SK-N-SH treated with all-trans-retinoic acid at 6 μM for 48 hours (cell line): ENCODE data around the gene TOR3A.

Experiments
- ATAC-seq: fragments of 200-7000 bp; cut with Tn5 transposase; 3 replicates; pipeline ENCODE4 v1.9.1; 2020; ENCODE audit warnings: mild to moderate bottlenecking, moderate library complexity
- ARNTL ChIP-seq: fragments of 450-650 bp; formaldehyde crosslinking; IDR thresholded peaks from 2 replicates; pipeline ENCODE4 v1.5.0; 2020; ENCODE audit warnings: low read depth, mild to moderate bottlenecking, moderate library complexity, borderline replicate concordance
- BACH2 ChIP-seq: fragments of 250-450 bp; sonication (Bioruptor Pico); IDR thresholded peaks from 2 replicates; pipeline ENCODE4 v1.9.0; 2021; ENCODE audit warnings: mild to moderate bottlenecking, borderline replicate concordance
- CREB5 ChIP-seq: fragments of 250-450 bp; sonication (Bioruptor Pico); IDR thresholded peaks from 2 replicates; pipeline ENCODE4 v1.5.1; 2020; ENCODE audit warnings: low read depth, mild to moderate bottlenecking, moderate library complexity
- CSDC2 ChIP-seq: fragments of 250-450 bp; sonication (Bioruptor Pico); IDR thresholded peaks from 2 replicates; pipeline ENCODE4 v1.5.0; 2020; ENCODE audit warnings: mild to moderate bottlenecking, moderate library complexity
- CSRNP3 ChIP-seq: fragments of 250-450 bp; sonication (Bioruptor Pico); IDR thresholded peaks from 2 replicates; pipeline ENCODE4 v1.5.1; 2021; ENCODE audit warnings: mild to moderate bottlenecking, moderate library complexity
- ESRRG ChIP-seq: fragments of 250-450 bp; sonication (Bioruptor Pico); IDR thresholded peaks from 2 replicates; pipeline ENCODE4 v1.6.1; 2021; ENCODE audit warnings: mild to moderate bottlenecking
- OSR1 ChIP-seq: fragments of 250-450 bp; sonication (Bioruptor Pico); IDR thresholded peaks from 2 replicates; pipeline ENCODE4 v1.8.0; 2022; ENCODE audit warnings: moderate library complexity, mild to moderate bottlenecking, inconsistent platforms
- PATZ1 ChIP-seq: fragments of 250-450 bp; sonication (Bioruptor Pico); IDR thresholded peaks from 2 replicates; pipeline ENCODE4 v1.8.0; 2020; ENCODE audit warnings: mild to moderate bottlenecking, moderate library complexity, borderline replicate concordance
- POU6F1 ChIP-seq: fragments of 250-450 bp; sonication (Bioruptor Pico); IDR thresholded peaks from 2 replicates; pipeline ENCODE4 v1.8.0; 2021; ENCODE audit warnings: low read depth, mild to moderate bottlenecking, moderate library complexity, borderline replicate concordance
- PPARA ChIP-seq: fragments of 250-450 bp; sonication (Bioruptor Pico); IDR thresholded peaks from 2 replicates; pipeline ENCODE4 v1.5.0; 2020; ENCODE audit warnings: mild to moderate bottlenecking, borderline replicate concordance
- RARB ChIP-seq: fragments of 250-450 bp; sonication (Bioruptor Pico); IDR thresholded peaks from 2 replicates; pipeline ENCODE4 v1.8.0; 2021; ENCODE audit warnings: mild to moderate bottlenecking, moderate library complexity
- SNAI2 ChIP-seq: fragments of 250-450 bp; sonication (Bioruptor Pico); IDR thresholded peaks from 2 replicates; pipeline ENCODE4 v1.5.0; 2020; ENCODE audit warnings: mild to moderate bottlenecking, moderate library complexity
- TCF4 ChIP-seq: fragments of 250-450 bp; sonication (Bioruptor Pico); IDR thresholded peaks from 2 replicates; pipeline ENCODE4 v1.8.0; 2021; ENCODE audit warnings: mild to moderate bottlenecking, moderate library complexity, borderline replicate concordance
- TOX ChIP-seq: fragments of 250-450 bp; sonication (Bioruptor Pico); IDR thresholded peaks from 2 replicates; pipeline ENCODE4 v1.8.0; 2021; ENCODE audit warnings: mild to moderate bottlenecking, moderate library complexity, borderline replicate concordance
- TSHZ2 ChIP-seq: fragments of 250-450 bp; sonication (Bioruptor Pico); IDR thresholded peaks from 2 replicates; pipeline ENCODE4 v1.5.0; 2020; ENCODE audit warnings: mild to moderate bottlenecking, moderate library complexity
- ZC3H10 ChIP-seq: fragments of 250-450 bp; sonication (Bioruptor Pico); IDR thresholded peaks from 2 replicates; pipeline ENCODE4 v1.5.1; 2021; ENCODE audit warnings: mild to moderate bottlenecking, moderate library complexity
- ZFP3 ChIP-seq: fragments of 250-450 bp; sonication (Bioruptor Pico); IDR thresholded peaks from 2 replicates; pipeline ENCODE4 v1.5.0; 2020; ENCODE audit warnings: mild to moderate bottlenecking, moderate library complexity
- ZFP30 ChIP-seq: fragments of 450-650 bp; formaldehyde crosslinking; IDR thresholded peaks from 2 replicates; pipeline ENCODE4 v1.5.0; 2022; ENCODE audit warnings: mild to moderate bottlenecking, moderate library complexity
- ZNF565 ChIP-seq: fragments of 450-650 bp; formaldehyde crosslinking; conservative IDR thresholded peaks from 2 replicates; pipeline ENCODE4 v1.5.0; 2020; ENCODE audit warnings: low read depth, mild to moderate bottlenecking, moderate library complexity
- ZNF70 ChIP-seq: fragments of 450-650 bp; formaldehyde crosslinking; IDR thresholded peaks from 2 replicates; pipeline ENCODE4 v1.5.0; 2020; ENCODE audit warnings: mild to moderate bottlenecking, moderate library complexity
- ZNF8 ChIP-seq: fragments of 450-650 bp; formaldehyde crosslinking; IDR thresholded peaks from 2 replicates; pipeline ENCODE4 v1.5.0; 2020; ENCODE audit warnings: mild to moderate bottlenecking, moderate library complexity

Gene TOR3A

GRCh38 chr1:179082999-179083335 lies 1.1 kb downstream of the TOR3A start:
- ATAC-seq = no peak; the same call in 2 of the 3 replicates

GRCh38 chr1:179083533-179083932 lies 1.7 kb downstream of the TOR3A start:
- no peak for TF ChIP-seq BACH2 (CRISPR knock-in tag)
- no peak for TF ChIP-seq ZNF565 (CRISPR knock-in tag)
- no peak for TF ChIP-seq ARNTL (CRISPR knock-in tag)
- TF ChIP-seq TSHZ2 (CRISPR knock-in tag) = no peak
- TF ChIP-seq ESRRG (CRISPR knock-in tag) = no peak
- no peak for TF ChIP-seq ZNF70 (CRISPR knock-in tag)
- TF ChIP-seq ZFP30 (CRISPR knock-in tag) = no peak
- no peak for TF ChIP-seq CSRNP3 (CRISPR knock-in tag)
- TF ChIP-seq, all 23 proteins: peak for 0
- ATAC-seq = no peak

More at GRCh38 chr1:179082999-179083335, 1.1 kb downstream of the TOR3A start:
- no peak for TF ChIP-seq ZFP3
- no peak for TF ChIP-seq SNAI2 (CRISPR knock-in tag)
- TF ChIP-seq PATZ1 (CRISPR knock-in tag) = no peak
- TF ChIP-seq BACH2 (CRISPR knock-in tag) = no peak
- no peak for TF ChIP-seq CREB5 (CRISPR knock-in tag)
- TF ChIP-seq ZNF70 (CRISPR knock-in tag) = no peak
- TF ChIP-seq OSR1 = no peak
- no peak for TF ChIP-seq ESRRG (CRISPR knock-in tag)
- no peak for TF ChIP-seq POU6F1 (CRISPR knock-in tag)
- no peak for TF ChIP-seq ZNF565 (CRISPR knock-in tag)
- no peak for TF ChIP-seq ZFP30 (CRISPR knock-in tag)
- no peak for TF ChIP-seq CSRNP3 (CRISPR knock-in tag)
- no peak for TF ChIP-seq TCF4 (CRISPR knock-in tag)
- TF ChIP-seq TOX (CRISPR knock-in tag) = no peak
- TF ChIP-seq RARB (CRISPR knock-in tag) = no peak
- TF ChIP-seq PPARA (CRISPR knock-in tag) = no peak
- no peak for TF ChIP-seq CSDC2 (CRISPR knock-in tag)
- no peak for TF ChIP-seq ZNF8 (CRISPR knock-in tag)
- TF ChIP-seq ARNTL (CRISPR knock-in tag) = no peak
- TF ChIP-seq ZC3H10 (CRISPR knock-in tag) = no peak
